ENCODE results near the gene IFITM5.

DNA sequence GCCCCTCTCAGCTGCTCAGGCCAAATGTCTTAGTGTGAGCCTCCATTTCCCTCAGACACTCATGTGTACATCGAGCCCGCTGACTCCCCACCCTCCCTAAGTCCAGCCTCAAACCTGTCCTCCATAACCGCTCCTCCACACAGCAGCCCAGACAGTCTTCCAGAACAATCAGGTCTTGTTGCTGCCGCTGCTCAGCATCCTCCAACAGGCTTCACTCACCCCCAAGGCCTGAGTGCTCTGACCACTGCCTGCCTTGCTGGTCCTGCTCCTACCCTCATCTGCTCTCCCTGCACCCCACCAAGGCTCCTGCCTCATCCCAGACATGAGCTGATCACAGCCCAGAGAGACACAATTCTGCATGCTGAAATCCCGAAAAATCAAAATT is 45.4 kb downstream of the IFITM5 start:
- TF ChIP-seq, protein P1, sequence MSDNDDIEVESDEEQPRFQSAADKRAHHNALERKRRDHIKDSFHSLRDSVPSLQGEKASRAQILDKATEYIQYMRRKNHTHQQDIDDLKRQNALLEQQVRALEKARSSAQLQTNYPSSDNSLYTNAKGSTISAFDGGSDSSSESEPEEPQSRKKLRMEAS (IDR thresholded peaks at IDR 0.05): no peak
- TF ChIP-seq CEBPB (IDR thresholded peaks at IDR 0.05) (no peak), CREB1 (IDR thresholded peaks at IDR 0.05; ENCODE audit: low read depth) (no peak)
